ENCODE measurements around the gene WDR19.

DNA sequence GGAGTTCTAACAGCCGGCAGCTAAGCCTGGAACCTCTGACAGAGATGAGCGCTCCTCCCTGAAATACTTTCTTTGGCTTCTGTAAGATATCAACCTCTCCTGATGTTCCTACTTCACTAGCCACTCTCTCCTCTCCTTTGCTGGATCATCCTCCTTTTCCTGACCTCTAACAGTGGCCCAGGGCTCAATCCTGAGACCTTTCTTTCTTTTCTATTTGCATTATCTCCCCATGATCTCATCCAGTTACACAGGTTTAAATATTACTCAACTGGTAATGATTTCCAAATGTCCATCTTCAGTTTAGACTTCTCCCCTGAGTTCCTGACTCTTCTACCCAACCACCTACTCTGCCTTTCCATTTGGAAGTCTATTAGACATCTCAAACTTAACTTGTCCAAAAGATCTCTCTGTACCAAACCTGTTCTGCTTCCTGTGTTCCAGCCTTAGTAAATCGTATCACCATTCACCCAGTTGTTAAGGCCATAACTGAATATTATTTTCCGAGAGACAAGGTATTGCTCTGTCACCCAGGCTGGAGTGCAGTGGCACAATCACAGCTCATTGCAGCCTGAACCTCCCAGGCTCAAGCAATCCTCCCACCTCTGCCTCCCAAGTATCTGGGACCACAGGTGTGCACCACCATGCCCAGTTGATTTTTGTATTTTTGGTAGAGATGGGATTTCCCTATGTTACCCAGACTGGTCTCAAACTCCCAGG lies 142.7 kb downstream of the WDR19 start:
- TF ChIP-seq, protein P1, sequence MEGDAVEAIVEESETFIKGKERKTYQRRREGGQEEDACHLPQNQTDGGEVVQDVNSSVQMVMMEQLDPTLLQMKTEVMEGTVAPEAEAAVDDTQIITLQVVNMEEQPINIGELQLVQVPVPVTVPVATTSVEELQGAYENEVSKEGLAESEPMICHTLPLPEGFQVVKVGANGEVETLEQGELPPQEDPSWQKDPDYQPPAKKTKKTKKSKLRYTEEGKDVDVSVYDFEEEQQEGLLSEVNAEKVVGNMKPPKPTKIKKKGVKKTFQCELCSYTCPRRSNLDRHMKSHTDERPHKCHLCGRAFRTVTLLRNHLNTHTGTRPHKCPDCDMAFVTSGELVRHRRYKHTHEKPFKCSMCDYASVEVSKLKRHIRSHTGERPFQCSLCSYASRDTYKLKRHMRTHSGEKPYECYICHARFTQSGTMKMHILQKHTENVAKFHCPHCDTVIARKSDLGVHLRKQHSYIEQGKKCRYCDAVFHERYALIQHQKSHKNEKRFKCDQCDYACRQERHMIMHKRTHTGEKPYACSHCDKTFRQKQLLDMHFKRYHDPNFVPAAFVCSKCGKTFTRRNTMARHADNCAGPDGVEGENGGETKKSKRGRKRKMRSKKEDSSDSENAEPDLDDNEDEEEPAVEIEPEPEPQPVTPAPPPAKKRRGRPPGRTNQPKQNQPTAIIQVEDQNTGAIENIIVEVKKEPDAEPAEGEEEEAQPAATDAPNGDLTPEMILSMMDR (conservative IDR thresholded peaks at IDR 0.05), result no peak
- no peak for TF ChIP-seq EZH2 (IDR thresholded peaks at IDR 0.05; ENCODE audit: low read depth)

All from PC-9 (cell line).